Mammary epithelial cell (primary cell): ENCODE measurements around the gene CDK5R1.

Source experiments
- EZH2 ChIP-seq: IDR thresholded peaks from 2 replicates; pipeline ENCODE4 v1.6.1; 2012; ENCODE audit warnings: low read length, inconsistent platforms, borderline replicate concordance
- TF ChIP-seq, protein P1 (sequence below), 2 donors: IDR thresholded peaks in 1 of 2; conservative IDR thresholded peaks in 1 of 2; 2 replicates each; pipeline ENCODE4 v1.5.1; 2011 to 2012; ENCODE audit warnings: inconsistent platforms in 2 of 2, low read length in 2 of 2, mild to moderate bottlenecking in 2 of 2, control low read depth in 1 of 2, low read depth in 1 of 2; ENCODE audit not compliant: insufficient read depth in 1 of 2; ENCODE audit errors: extremely low read depth in 1 of 2

DNA sequence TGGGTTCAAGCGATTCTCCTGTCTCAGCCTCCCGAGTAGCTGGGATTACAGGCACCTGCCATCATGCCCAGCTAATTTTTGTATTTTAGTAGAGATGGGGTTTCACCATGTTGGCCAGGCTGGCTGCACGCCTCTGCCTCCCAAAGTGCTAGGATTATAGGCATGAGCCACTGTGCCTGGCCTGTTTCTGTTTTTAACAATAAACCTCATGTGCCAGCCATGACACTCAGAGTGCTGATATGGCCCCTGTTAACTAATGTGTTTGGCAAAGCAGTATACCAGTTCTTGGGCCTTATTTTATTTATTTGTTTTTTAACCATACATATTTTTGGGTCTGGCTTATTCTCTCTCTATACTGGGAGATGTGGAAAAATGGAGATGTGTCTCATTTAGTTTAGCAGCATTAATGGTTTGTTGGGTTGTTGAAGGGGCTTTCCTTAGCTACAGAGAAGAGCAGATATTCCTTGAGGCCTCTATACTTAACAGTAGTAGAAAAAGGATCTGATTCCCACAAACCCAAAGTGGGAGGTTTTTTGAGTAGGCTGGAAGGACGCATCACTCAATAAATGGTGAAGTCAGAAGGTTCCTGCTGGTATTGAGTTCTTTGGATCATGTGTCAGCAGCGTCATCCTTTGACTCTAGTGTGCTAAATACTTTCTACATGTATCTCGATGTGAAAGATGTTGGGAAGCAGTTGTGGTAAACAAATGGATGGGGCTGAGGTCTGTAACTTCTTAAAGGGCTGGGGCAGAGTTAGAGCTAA is 16.2 kb upstream of the CDK5R1 start:
- no peak for TF ChIP-seq EZH2
- TF ChIP-seq, protein P1, sequence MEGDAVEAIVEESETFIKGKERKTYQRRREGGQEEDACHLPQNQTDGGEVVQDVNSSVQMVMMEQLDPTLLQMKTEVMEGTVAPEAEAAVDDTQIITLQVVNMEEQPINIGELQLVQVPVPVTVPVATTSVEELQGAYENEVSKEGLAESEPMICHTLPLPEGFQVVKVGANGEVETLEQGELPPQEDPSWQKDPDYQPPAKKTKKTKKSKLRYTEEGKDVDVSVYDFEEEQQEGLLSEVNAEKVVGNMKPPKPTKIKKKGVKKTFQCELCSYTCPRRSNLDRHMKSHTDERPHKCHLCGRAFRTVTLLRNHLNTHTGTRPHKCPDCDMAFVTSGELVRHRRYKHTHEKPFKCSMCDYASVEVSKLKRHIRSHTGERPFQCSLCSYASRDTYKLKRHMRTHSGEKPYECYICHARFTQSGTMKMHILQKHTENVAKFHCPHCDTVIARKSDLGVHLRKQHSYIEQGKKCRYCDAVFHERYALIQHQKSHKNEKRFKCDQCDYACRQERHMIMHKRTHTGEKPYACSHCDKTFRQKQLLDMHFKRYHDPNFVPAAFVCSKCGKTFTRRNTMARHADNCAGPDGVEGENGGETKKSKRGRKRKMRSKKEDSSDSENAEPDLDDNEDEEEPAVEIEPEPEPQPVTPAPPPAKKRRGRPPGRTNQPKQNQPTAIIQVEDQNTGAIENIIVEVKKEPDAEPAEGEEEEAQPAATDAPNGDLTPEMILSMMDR (conservative IDR thresholded peaks at IDR 0.05 in 1 of 2, IDR thresholded peaks at IDR 0.05 in 1 of 2; ENCODE audit: extremely low read depth in 1 of 2, insufficient read depth in 1 of 2, low read depth in 1 of 2, low read length in 2 of 2) = no peak
